GM20431 (cell line): ENCODE data around the gene CCL1.
"Not testable (repeated sequence)": the region's sequence is repeated elsewhere in the genome, so short reads cannot be mapped to it uniquely, and the experiment has no call there.

Experiments
- in situ Hi-C: fragments of 300-500 bp; cut with MseI, MboI; formaldehyde crosslinking; loops from one replicate; pipeline ENCODE4 v1.15.0; 2020; ENCODE audit warnings: low sequenced_read_pairs; ENCODE audit not compliant: unreplicated experiment

CCL1 gene

GRCh38 chr17:34365340-34365739 lies 2.3 kb upstream of the CCL1 start:
- in situ Hi-C loops: no loop called here

- in situ Hi-C loops: no loop called here
Observed at GRCh38 chr17:34364751-34365150, 1.7 kb upstream of the CCL1 start.

- in situ Hi-C loops: no loop called here
Observed at GRCh38 chr17:34361478-34362061, 1.5 kb downstream of the CCL1 start.

- in situ Hi-C loops: no loop called here
Observed at GRCh38 chr17:34360601-34361270, 2.3 kb downstream of the CCL1 start.

GRCh38 chr17:34358631-34359030 lies 4.4 kb downstream of the CCL1 start:
- in situ Hi-C loops: loop anchor here (5.0 kb wide), 1 partner anchor 151 kb away; no protein-coding TSS in a partner anchor

- in situ Hi-C loops: loop anchor here (5.0 kb wide), 1 partner anchor 150 kb away; no protein-coding TSS in a partner anchor
Observed at GRCh38 chr17:34357398-34357797, 5.6 kb downstream of the CCL1 start.

- in situ Hi-C loops: loop anchor here (5.0 kb wide), 1 partner anchor 149 kb away; no protein-coding TSS in a partner anchor
Observed at GRCh38 chr17:34356194-34356593, 6.8 kb downstream of the CCL1 start, which contains the start of gene CCL13. TSS of gene CCL13 (plus strand) at chr17:34356480. CDS start at chr17:34356527, 47 bp downstream.

GRCh38 chr17:34354637-34355036 lies 8.4 kb downstream of the CCL1 start:
- in situ Hi-C loops: loop anchor here (5.0 kb wide), 1 partner anchor 147 kb away; no protein-coding TSS in a partner anchor

GRCh38 chr17:34352191-34352590 lies 10.8 kb downstream of the CCL1 start:
- in situ Hi-C loops: no loop called here

- in situ Hi-C loops: no loop called here
Observed at GRCh38 chr17:34351096-34351495, 11.9 kb downstream of the CCL1 start.

- in situ Hi-C loops: no loop called here
Observed at GRCh38 chr17:34349751-34350150, 13.3 kb downstream of the CCL1 start.

GRCh38 chr17:34347063-34347462 lies 16.0 kb downstream of the CCL1 start:
- in situ Hi-C loops: no loop called here

GRCh38 chr17:34341916-34342315 lies 21.1 kb downstream of the CCL1 start:
- in situ Hi-C loops: no loop called here

- in situ Hi-C loops: no loop called here
Observed at GRCh38 chr17:34339138-34339770, 23.8 kb downstream of the CCL1 start.

- in situ Hi-C loops: no loop called here
Observed at GRCh38 chr17:34337701-34338100, 25.3 kb downstream of the CCL1 start.

- in situ Hi-C loops: not testable (repeated sequence)
Observed at GRCh38 chr17:34327580-34327979, 35.5 kb downstream of the CCL1 start.

GRCh38 chr17:34321964-34322363 lies 41.1 kb downstream of the CCL1 start:
- in situ Hi-C loops: no loop called here

GRCh38 chr17:34319039-34319483 lies 44.0 kb downstream of the CCL1 start, which contains the start of gene CCL8:
TSS of gene CCL8 (plus strand) at chr17:34319435. CDS start at chr17:34319502, 67 bp downstream.
- in situ Hi-C loops: no loop called here

- in situ Hi-C loops: no loop called here
Observed at GRCh38 chr17:34318474-34318873, 44.6 kb downstream of the CCL1 start.

- in situ Hi-C loops: no loop called here
Observed at GRCh38 chr17:34314279-34314678, 48.8 kb downstream of the CCL1 start.

- in situ Hi-C loops: no loop called here
Observed at GRCh38 chr17:34313164-34313563, 49.9 kb downstream of the CCL1 start.
